Upper lobe of left lung (tissue), 4 donors: ENCODE data around the gene RIMS4.

Experiments
- POLR2A ChIP-seq, 4 donors: fragments of 450-650 bp; IDR thresholded peaks; one replicate each; pipeline ENCODE4 v1.5.1; 2016 to 2017; ENCODE audit warnings: antibody characterized with exemption in 4 of 4, mild to moderate bottlenecking in 2 of 4
- POLR2AphosphoS5 ChIP-seq, 2 donors: sonication (generic); formaldehyde crosslinking; IDR thresholded peaks; one replicate each; pipeline ENCODE4 v1.5.1; 2017; ENCODE audit warnings: antibody characterized with exemption in 2 of 2
- TF ChIP-seq, protein P1 (sequence below), 6 experiments: fragments of 450-650 bp in 4 of 6; fragments of 200-600 bp in 2 of 6; sonication (generic) in 2 of 6; IDR thresholded peaks; one replicate each; pipeline ENCODE4 v1.5.1; 2016 to 2019; ENCODE audit warnings: antibody characterized with exemption in 6 of 6

DNA sequence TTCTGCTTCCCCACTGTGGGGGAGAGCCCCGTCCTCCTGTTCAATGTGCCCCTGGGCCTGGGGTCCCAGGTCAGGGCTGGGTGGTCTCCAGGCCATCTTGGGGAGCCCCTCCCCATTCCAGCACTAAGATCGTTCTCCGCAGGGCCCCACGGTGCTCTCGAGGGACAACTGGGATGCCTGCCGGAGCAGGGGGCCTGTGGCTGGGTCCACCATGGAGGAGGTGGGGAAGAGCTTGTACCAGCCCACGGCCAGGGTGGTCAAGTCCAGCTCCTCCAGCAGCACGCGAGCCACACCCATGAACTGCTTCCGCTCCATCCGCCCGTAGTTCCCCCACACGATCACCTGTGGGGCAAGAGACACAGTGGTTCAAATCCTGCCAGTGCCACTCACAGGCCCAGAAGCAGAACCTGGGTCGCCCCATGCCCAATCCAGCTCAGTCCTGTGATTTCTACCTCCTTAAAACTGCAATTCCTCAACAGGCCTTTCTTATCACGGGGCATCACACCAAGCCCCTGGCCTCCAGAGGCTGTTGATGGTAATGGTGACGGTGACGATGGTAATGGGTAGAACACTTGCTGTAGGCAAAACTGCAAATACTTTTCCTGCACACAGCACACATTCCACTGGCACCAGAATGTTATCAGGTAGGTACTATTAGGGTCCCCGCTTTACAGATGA, 54.2 kb downstream of the RIMS4 start:
- TF ChIP-seq, protein P1, sequence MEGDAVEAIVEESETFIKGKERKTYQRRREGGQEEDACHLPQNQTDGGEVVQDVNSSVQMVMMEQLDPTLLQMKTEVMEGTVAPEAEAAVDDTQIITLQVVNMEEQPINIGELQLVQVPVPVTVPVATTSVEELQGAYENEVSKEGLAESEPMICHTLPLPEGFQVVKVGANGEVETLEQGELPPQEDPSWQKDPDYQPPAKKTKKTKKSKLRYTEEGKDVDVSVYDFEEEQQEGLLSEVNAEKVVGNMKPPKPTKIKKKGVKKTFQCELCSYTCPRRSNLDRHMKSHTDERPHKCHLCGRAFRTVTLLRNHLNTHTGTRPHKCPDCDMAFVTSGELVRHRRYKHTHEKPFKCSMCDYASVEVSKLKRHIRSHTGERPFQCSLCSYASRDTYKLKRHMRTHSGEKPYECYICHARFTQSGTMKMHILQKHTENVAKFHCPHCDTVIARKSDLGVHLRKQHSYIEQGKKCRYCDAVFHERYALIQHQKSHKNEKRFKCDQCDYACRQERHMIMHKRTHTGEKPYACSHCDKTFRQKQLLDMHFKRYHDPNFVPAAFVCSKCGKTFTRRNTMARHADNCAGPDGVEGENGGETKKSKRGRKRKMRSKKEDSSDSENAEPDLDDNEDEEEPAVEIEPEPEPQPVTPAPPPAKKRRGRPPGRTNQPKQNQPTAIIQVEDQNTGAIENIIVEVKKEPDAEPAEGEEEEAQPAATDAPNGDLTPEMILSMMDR (IDR thresholded peaks at IDR 0.05) = no peak
- no peak for TF ChIP-seq POLR2AphosphoS5 (IDR thresholded peaks at IDR 0.05)
- TF ChIP-seq POLR2A (IDR thresholded peaks at IDR 0.05) = no peak
